Trophoblast cell (in vitro differentiated cells and primary cell): Measurements from ENCODE around the gene EXOC3L1.

ENCODE experiments used
- DNase-seq, 2 donors: peaks; one replicate each; pipeline ENCODE4 v3.0.0-alpha.2; 2016
- H2AFZ ChIP-seq: 2 replicates; pipeline ENCODE4 v1.6.1; 2013; ENCODE audit warnings: low read length, moderate library complexity, mild to moderate bottlenecking; ENCODE audit not compliant: insufficient read depth, poor library complexity
- H2AK5ac ChIP-seq: 2 replicates; pipeline ENCODE4 v1.6.1; 2013; ENCODE audit warnings: mild to moderate bottlenecking, low read length
- H2BK120ac ChIP-seq: 2 replicates; pipeline ENCODE4 v1.6.1; 2013; ENCODE audit warnings: low read length, mild to moderate bottlenecking, moderate library complexity; ENCODE audit not compliant: insufficient read depth, poor library complexity
- H2BK12ac ChIP-seq: 2 replicates; pipeline ENCODE4 v1.6.1; 2013; ENCODE audit warnings: mild to moderate bottlenecking, low read length, moderate library complexity
- H2BK5ac ChIP-seq: 2 replicates; pipeline ENCODE4 v1.6.1; 2013; ENCODE audit warnings: low read length, low read depth, moderate library complexity, mild to moderate bottlenecking; ENCODE audit not compliant: poor library complexity
- H3K14ac ChIP-seq: 2 replicates; pipeline ENCODE4 v1.6.1; 2013; ENCODE audit warnings: mild to moderate bottlenecking, low read length
- H3K18ac ChIP-seq: 2 replicates; pipeline ENCODE4 v1.6.1; 2013; ENCODE audit warnings: mild to moderate bottlenecking, low read length
- H3K23ac ChIP-seq: 2 replicates; pipeline ENCODE4 v1.6.1; 2013; ENCODE audit warnings: low read length
- H3K27ac ChIP-seq: 2 replicates; pipeline ENCODE4 v1.5.1; 2013; ENCODE audit warnings: low read depth, mild to moderate bottlenecking, inconsistent platforms, low read length, moderate library complexity
- H3K27me3 ChIP-seq: 2 replicates; pipeline ENCODE4 v1.6.1; 2013; ENCODE audit warnings: inconsistent platforms, mild to moderate bottlenecking, low read length, moderate library complexity; ENCODE audit not compliant: insufficient read depth
- H3K36me3 ChIP-seq, 2 experiments: 1 replicate in 1 of 2; 2 replicates in 1 of 2; pipeline ENCODE4 v1.6.1; 2013; ENCODE audit warnings: low read length in 2 of 2, mild to moderate bottlenecking in 2 of 2, moderate library complexity in 1 of 2; ENCODE audit not compliant: insufficient read depth in 2 of 2, control insufficient read depth in 1 of 2
- H3K4ac ChIP-seq: 2 replicates; pipeline ENCODE4 v1.6.1; 2013; ENCODE audit warnings: low read depth, mild to moderate bottlenecking, low read length, moderate library complexity
- H3K4me1 ChIP-seq, 2 experiments: 1 replicate in 1 of 2; 2 replicates in 1 of 2; pipeline ENCODE4 v1.6.1; 2013; ENCODE audit warnings: low read length in 2 of 2, mild to moderate bottlenecking in 2 of 2, moderate library complexity in 1 of 2; ENCODE audit not compliant: insufficient read depth in 2 of 2, control insufficient read depth in 1 of 2
- H3K4me2 ChIP-seq: 2 replicates; pipeline ENCODE4 v1.6.1; 2013; ENCODE audit warnings: inconsistent platforms, mild to moderate bottlenecking, low read length, moderate library complexity
- H3K4me3 ChIP-seq: 2 replicates; pipeline ENCODE4 v1.5.1; 2013; ENCODE audit warnings: mild to moderate bottlenecking, low read depth, low read length, inconsistent platforms
- H3K79me1 ChIP-seq: one replicate; pipeline ENCODE4 v1.6.1; 2013; ENCODE audit warnings: low read length
- H3K79me2 ChIP-seq: 2 replicates; pipeline ENCODE4 v1.6.1; 2013; ENCODE audit warnings: low read length, mild to moderate bottlenecking; ENCODE audit not compliant: control insufficient read depth, insufficient read depth, poor library complexity
- H3K9ac ChIP-seq: 2 replicates; pipeline ENCODE4 v1.6.1; 2013; ENCODE audit warnings: mild to moderate bottlenecking, low read length
- H3K9me3 ChIP-seq: 2 replicates; pipeline ENCODE4 v1.6.1; 2013; ENCODE audit warnings: low read depth, mild to moderate bottlenecking, control low read depth, inconsistent platforms, low read length; ENCODE audit not compliant: insufficient read depth
- H4K12ac ChIP-seq: 2 replicates; pipeline ENCODE4 v1.6.1; 2013; ENCODE audit warnings: low read depth, mild to moderate bottlenecking, low read length, moderate library complexity
- H4K8ac ChIP-seq: 2 replicates; pipeline ENCODE4 v1.6.1; 2013; ENCODE audit warnings: low read depth, mild to moderate bottlenecking, low read length, moderate library complexity
- H4K91ac ChIP-seq: one replicate; pipeline ENCODE4 v1.6.1; 2013; ENCODE audit warnings: low read depth, mild to moderate bottlenecking, low read length, moderate library complexity
- WGBS: extraction: QIAGEN DNeasy Blood & Tissue Kit; methylation state at CpG from one replicate; pipeline ENCODE4 v1.1.7; 2013; ENCODE audit warnings: missing lambda C conversion rate; ENCODE audit not compliant: insufficient read length, insufficient coverage; ENCODE audit errors: extremely low coverage; 5-methylcytosine and 5-hydroxymethylcytosine counted together

The EXOC3L1 gene

DNA sequence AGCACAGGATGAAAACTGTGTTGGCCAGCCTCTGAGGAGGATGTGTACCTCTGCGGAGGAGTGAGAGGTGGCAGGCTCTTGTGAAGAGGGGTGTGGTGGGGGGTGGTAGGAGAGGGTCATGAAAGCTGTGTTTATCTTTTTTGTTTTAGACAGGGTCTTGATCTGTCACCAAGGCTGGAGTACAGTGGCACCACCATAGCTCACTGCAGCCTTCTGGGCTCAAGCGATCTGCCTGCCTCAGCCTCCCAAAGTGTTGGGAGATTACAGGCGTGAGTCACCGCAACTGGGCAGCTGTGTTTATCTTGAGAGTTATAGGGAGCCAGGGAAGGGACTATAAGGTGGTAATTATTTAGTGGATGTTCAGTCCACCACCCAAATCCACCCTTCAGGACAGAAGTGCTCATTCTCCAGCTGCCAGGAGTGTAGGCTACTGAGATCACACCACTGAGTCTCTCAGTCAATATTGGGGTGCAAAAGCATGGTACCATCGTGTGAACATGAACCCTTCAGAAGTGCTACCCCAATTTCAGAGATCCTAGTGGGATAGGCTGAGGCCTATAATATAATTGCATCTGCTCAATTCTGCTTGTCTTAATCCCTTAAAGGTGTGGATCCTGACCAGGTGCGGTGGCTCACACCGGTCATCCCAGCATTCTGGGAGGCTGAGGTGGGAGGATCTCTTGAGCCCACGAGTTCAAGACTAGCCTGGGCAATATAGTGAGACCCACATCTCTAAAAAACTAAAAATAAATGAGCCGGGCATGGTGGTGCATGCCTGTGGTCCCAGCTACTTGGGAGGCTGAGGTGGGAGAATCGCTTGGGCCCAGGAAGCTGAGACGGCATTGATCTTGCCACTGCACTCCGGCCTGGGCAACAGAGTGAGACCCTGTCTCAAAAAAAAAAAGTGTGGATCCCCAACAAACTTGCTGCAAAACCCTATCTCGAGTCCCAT, 788 bp upstream of the EXOC3L1 start:
- DNase-seq: peak in 1 of 2 donors; percentile 56
- H2BK5ac ChIP-seq: no peak overlapping the region
- H3K27me3 ChIP-seq: no peaks in the 10 kb centered on the region
- H3K14ac ChIP-seq: no peak overlapping the region
- H2AFZ ChIP-seq: no peak overlapping the region
- H3K4me1 ChIP-seq: peaks cover 25 to 29% of the 10 kb centered on the region in 2 experiments
- H3K4ac ChIP-seq: no peak overlapping the region
- peak overlapping the region; percentile 46 for H4K91ac ChIP-seq
- no peak overlapping the region for H4K8ac ChIP-seq
- peaks cover 10% of the 10 kb centered on the region for H3K79me1 ChIP-seq
- no peak overlapping the region for H2BK12ac ChIP-seq
- H3K27ac ChIP-seq: no peak overlapping the region
- WGBS: no CpG with 5 or more reads among the region's 13 CpGs
- H2BK120ac ChIP-seq: no peak overlapping the region
- H3K4me3 ChIP-seq: no peak overlapping the region
- no peak overlapping the region for H3K23ac ChIP-seq
- no peak overlapping the region for H2AK5ac ChIP-seq
- no peak overlapping the region for H3K9ac ChIP-seq
- H3K36me3 ChIP-seq: peaks cover 22 to 25% of the 10 kb centered on the region in 2 experiments
- H3K18ac ChIP-seq: no peak overlapping the region
- no peak overlapping the region for H3K4me2 ChIP-seq
- H4K12ac ChIP-seq: no peak overlapping the region
- no peaks in the 10 kb centered on the region for H3K9me3 ChIP-seq
- H3K79me2 ChIP-seq: peaks cover 12% of the 10 kb centered on the region

DNA sequence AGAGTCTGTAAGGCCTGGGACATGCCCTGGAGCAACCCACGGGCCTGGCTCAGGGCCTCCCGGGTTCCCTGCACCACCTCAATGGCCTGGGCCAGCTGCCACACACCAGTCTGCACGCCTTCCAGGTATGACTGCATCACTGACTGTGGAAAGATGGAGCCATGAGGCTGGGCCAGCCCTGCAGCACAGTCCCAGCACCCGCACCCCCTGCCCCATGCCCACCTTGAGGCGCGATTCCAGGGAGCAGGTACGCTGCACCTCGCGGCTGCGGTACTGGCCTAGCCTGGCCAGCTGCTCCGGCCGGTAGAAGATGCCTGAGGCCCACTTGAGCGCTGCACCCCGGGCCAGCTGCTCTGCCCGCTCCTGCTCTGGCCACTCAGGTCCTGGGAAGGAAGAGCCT, 1.1 kb downstream of the EXOC3L1 start:
- Histone ChIP-seq H3K79me2 (peaks cover 12% of the 10 kb centered on the region), H3K27me3 (peaks cover 3% of the 10 kb centered on the region), H2BK12ac (no peak overlapping the region), H3K14ac (no peak overlapping the region), H3K18ac (no peak overlapping the region), H3K23ac (no peak overlapping the region), H2BK5ac (no peak overlapping the region), H3K4me2 (no peak overlapping the region), H4K12ac (no peak overlapping the region), H3K27ac (no peak overlapping the region), H3K79me1 (peaks cover 13% of the 10 kb centered on the region), H2AK5ac (no peak overlapping the region), H2BK120ac (no peak overlapping the region), H3K4ac (no peak overlapping the region), H3K4me3 (peak overlapping the region; percentile 31), H4K91ac (no peak overlapping the region), H3K9me3 (peaks cover 6% of the 10 kb centered on the region), H3K36me3 (peaks cover 3 to 6% of the 10 kb centered on the region in 2 experiments), H2AFZ (no peak overlapping the region), H3K9ac (no peak overlapping the region), H4K8ac (no peak overlapping the region), H3K4me1 (peaks cover 35 to 45% of the 10 kb centered on the region in 2 experiments)
- no CpG with 5 or more reads among the region's 15 CpGs for WGBS
- DNase-seq: no peak

DNA sequence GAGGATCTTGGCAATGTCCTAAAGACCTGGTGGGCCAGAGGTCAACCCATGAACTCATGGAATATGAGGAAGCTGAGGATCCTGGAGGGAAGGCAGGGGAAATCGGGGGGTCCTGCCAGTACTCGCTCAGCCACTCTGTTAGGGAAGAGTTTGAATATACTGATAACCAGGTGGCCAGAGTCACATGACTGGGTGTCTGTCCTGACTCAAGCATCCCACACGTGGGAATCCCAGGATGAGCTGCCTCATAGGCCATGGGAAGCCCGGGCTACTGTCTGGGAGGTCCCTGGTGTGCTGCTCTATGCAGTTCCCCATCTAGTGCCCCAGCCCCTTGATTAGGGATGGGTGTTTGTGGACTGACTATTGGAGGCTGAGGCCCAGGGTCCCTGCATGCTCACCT, 1.6 kb downstream of the EXOC3L1 start:
- Histone ChIP-seq H4K8ac (no peak overlapping the region), H3K36me3 (peaks cover 2 to 4% of the 10 kb centered on the region in 2 experiments), H2BK12ac (no peak overlapping the region), H4K12ac (no peak overlapping the region), H3K9me3 (peaks cover 6% of the 10 kb centered on the region), H2BK5ac (no peak overlapping the region), H3K4ac (no peak overlapping the region), H2BK120ac (no peak overlapping the region), H3K9ac (no peak overlapping the region), H3K27ac (no peak overlapping the region), H3K23ac (no peak overlapping the region), H3K4me2 (no peak overlapping the region), H3K4me1 (peaks cover 34 to 45% of the 10 kb centered on the region in 2 experiments), H3K79me1 (peaks cover 15% of the 10 kb centered on the region), H4K91ac (no peak overlapping the region), H3K14ac (no peak overlapping the region), H2AFZ (no peak overlapping the region), H3K18ac (no peak overlapping the region), H3K4me3 (no peak overlapping the region), H3K27me3 (peaks cover 3% of the 10 kb centered on the region), H3K79me2 (peaks cover 14% of the 10 kb centered on the region), H2AK5ac (no peak overlapping the region)
- no peak for DNase-seq
- WGBS: no CpG with 5 or more reads among the region's 4 CpGs

DNA sequence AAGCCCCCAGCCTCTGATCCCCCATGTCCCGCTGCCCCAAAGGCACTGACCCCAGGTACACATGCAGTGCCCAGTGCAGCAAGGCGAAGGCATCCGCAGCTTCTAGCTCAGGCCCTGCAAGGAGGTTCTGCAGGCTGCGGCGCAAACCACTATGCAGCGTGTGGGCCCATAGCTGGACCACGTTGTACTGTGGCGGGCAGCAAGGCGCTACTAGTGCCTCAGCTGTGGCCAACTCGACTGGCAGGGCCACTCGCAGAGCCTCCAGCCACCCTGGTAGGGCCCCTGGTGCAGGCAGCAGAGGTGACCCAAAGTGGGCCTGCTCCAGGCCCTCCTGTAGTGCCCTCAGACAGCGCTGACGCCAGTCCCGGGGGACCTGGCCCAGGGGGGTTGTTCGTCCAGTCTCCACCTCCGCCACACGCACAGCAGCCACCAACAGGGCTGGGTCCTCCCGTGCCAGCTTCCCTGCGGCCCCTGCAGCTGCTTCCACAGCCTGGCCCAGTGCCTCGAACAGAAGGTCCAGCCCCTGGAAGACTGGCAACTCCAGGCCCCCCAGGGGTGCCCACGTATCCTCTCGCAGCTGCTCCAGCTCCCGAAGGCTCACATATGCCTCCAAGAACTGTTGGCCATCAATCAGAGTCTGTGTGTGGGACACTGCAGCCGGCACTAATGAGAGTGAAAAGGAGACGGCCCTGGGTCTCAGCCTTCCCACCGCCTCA, 2.6 kb downstream of the EXOC3L1 start:
- Histone ChIP-seq H3K4me3 (no peak overlapping the region), H3K18ac (no peak overlapping the region), H3K79me1 (peaks cover 14% of the 10 kb centered on the region), H3K23ac (no peak overlapping the region), H4K8ac (peak overlapping the region; percentile 31), H3K9me3 (peaks cover 6% of the 10 kb centered on the region), H3K9ac (no peak overlapping the region), H4K91ac (peak overlapping the region; percentile 42), H3K79me2 (peaks cover 7% of the 10 kb centered on the region), H3K4me2 (peak overlapping the region; percentile 10), H3K27me3 (peaks cover 3% of the 10 kb centered on the region), H3K27ac (peak overlapping the region; percentile 1), H2BK12ac (peak overlapping the region; percentile 1), H3K4ac (no peak overlapping the region), H2AFZ (no peak overlapping the region), H4K12ac (no peak overlapping the region), H3K4me1 (peaks cover 26 to 42% of the 10 kb centered on the region in 2 experiments), H2AK5ac (peak overlapping the region; percentile 67), H2BK120ac (peak overlapping the region; percentile 5), H3K36me3 (no peaks in the 10 kb centered on the region), H3K14ac (peak overlapping the region; percentile 21), H2BK5ac (no peak overlapping the region)
- DNase-seq: no peak
- no CpG with 5 or more reads among the region's 26 CpGs for WGBS
